DND-41 (cell line): ENCODE results near the gene TMEM178B.

Experiments used
- ATAC-seq: fragments of 200-7000 bp; cut with Tn5 transposase; 3 replicates; pipeline ENCODE4 v1.9.1; 2021; ENCODE audit warnings: low read depth; ENCODE audit not compliant: insufficient read depth
- DNase-seq: peaks from one replicate; pipeline ENCODE4 v3.0.0-alpha.2; 2020
- H2AFZ ChIP-seq: 2 replicates; pipeline ENCODE4 v1.6.0; 2012; ENCODE audit warnings: low read depth, low read length
- H3K27ac ChIP-seq: 2 replicates; pipeline ENCODE4 v1.5.1; 2012; ENCODE audit warnings: low read length, inconsistent platforms
- H3K27me3 ChIP-seq: fragments of 200-600 bp; sonication (generic); 2 replicates; pipeline ENCODE4 v1.6.0; 2012; ENCODE audit warnings: low read length, mild to moderate bottlenecking, inconsistent platforms; ENCODE audit not compliant: insufficient read depth, poor library complexity
- H3K36me3 ChIP-seq: 2 replicates; pipeline ENCODE4 v1.5.1; 2012; ENCODE audit warnings: low read length, inconsistent platforms; ENCODE audit not compliant: insufficient read depth
- H3K4me1 ChIP-seq: 2 replicates; pipeline ENCODE4 v1.5.1; 2012; ENCODE audit warnings: mild to moderate bottlenecking, low read length; ENCODE audit not compliant: insufficient read depth
- H3K4me2 ChIP-seq: 2 replicates; pipeline ENCODE4 v1.6.0; 2012; ENCODE audit warnings: mild to moderate bottlenecking, moderate library complexity, low read length, inconsistent platforms; ENCODE audit not compliant: insufficient read depth
- H3K4me3 ChIP-seq, 2 experiments: fragments of 200-600 bp in 1 of 2; shearing (Covaris generic) in 1 of 2; 2 replicates each; pipeline ENCODE4 v1.5.1; 2012 to 2016; ENCODE audit warnings: inconsistent platforms in 2 of 2, low read length in 2 of 2, mild to moderate bottlenecking in 2 of 2, low read depth in 1 of 2, moderate library complexity in 1 of 2
- H3K79me2 ChIP-seq: 2 replicates; pipeline ENCODE4 v1.6.0; 2012; ENCODE audit warnings: low read length, inconsistent platforms; ENCODE audit not compliant: insufficient read depth
- H3K9ac ChIP-seq: 2 replicates; pipeline ENCODE4 v1.6.0; 2012; ENCODE audit warnings: low read depth, mild to moderate bottlenecking, inconsistent platforms, low read length, moderate library complexity
- H3K9me3 ChIP-seq: 2 replicates; pipeline ENCODE4 v1.5.1; 2012; ENCODE audit warnings: low read length, moderate library complexity, mild to moderate bottlenecking, inconsistent platforms; ENCODE audit not compliant: insufficient read depth, severe bottlenecking
- H4K20me1 ChIP-seq: 2 replicates; pipeline ENCODE4 v1.6.0; 2012; ENCODE audit warnings: low read length; ENCODE audit not compliant: insufficient read depth
- EZH2 ChIP-seq: IDR thresholded peaks from 3 replicates; pipeline ENCODE4 v1.6.1; 2012; ENCODE audit warnings: borderline replicate concordance, low read depth, mild to moderate bottlenecking, moderate library complexity, low read length, inconsistent platforms; ENCODE audit not compliant: severe bottlenecking
- TF ChIP-seq, protein P1 (sequence below): IDR thresholded peaks from 2 replicates; pipeline ENCODE4 v1.5.1; 2012; ENCODE audit warnings: borderline replicate concordance, low read length, moderate library complexity, mild to moderate bottlenecking; ENCODE audit not compliant: poor library complexity, severe bottlenecking; ENCODE audit errors: extremely low read depth

TMEM178B gene

GRCh38 chr7:141463986-141464385 is 390.1 kb downstream of the TMEM178B start:
- Histone ChIP-seq H3K9ac (no peak overlapping the region), H3K9me3 (no peaks in the 10 kb centered on the region), H3K4me1 (no peaks in the 10 kb centered on the region), H2AFZ (no peak overlapping the region), H3K4me2 (no peak overlapping the region), H3K27ac (no peak overlapping the region), H3K4me3 (no peak overlapping the region), H4K20me1 (no peaks in the 10 kb centered on the region), H3K79me2 (no peaks in the 10 kb centered on the region), H3K36me3 (no peaks in the 10 kb centered on the region), H3K27me3 (peaks cover 25% of the 10 kb centered on the region)
- TF ChIP-seq, protein P1, sequence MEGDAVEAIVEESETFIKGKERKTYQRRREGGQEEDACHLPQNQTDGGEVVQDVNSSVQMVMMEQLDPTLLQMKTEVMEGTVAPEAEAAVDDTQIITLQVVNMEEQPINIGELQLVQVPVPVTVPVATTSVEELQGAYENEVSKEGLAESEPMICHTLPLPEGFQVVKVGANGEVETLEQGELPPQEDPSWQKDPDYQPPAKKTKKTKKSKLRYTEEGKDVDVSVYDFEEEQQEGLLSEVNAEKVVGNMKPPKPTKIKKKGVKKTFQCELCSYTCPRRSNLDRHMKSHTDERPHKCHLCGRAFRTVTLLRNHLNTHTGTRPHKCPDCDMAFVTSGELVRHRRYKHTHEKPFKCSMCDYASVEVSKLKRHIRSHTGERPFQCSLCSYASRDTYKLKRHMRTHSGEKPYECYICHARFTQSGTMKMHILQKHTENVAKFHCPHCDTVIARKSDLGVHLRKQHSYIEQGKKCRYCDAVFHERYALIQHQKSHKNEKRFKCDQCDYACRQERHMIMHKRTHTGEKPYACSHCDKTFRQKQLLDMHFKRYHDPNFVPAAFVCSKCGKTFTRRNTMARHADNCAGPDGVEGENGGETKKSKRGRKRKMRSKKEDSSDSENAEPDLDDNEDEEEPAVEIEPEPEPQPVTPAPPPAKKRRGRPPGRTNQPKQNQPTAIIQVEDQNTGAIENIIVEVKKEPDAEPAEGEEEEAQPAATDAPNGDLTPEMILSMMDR = no peak
- no peak for TF ChIP-seq EZH2
- ATAC-seq = no peak
- DNase-seq = no peak

GRCh38 chr7:141464551-141464950 is 390.7 kb downstream of the TMEM178B start:
- H3K79me2 ChIP-seq = no peaks in the 10 kb centered on the region
- no peaks in the 10 kb centered on the region for H3K36me3 ChIP-seq
- TF ChIP-seq EZH2 = no peak
- TF ChIP-seq, protein P1 = no peak
- H4K20me1 ChIP-seq = no peaks in the 10 kb centered on the region
- no peak overlapping the region for H3K4me2 ChIP-seq
- no peak overlapping the region for H3K27ac ChIP-seq
- H3K4me1 ChIP-seq = no peaks in the 10 kb centered on the region
- no peak for DNase-seq
- H2AFZ ChIP-seq = no peak overlapping the region
- H3K27me3 ChIP-seq = peaks cover 25% of the 10 kb centered on the region
- H3K4me3 ChIP-seq = no peak overlapping the region
- H3K9ac ChIP-seq = no peak overlapping the region
- ATAC-seq = no peak
- no peaks in the 10 kb centered on the region for H3K9me3 ChIP-seq

DNA sequence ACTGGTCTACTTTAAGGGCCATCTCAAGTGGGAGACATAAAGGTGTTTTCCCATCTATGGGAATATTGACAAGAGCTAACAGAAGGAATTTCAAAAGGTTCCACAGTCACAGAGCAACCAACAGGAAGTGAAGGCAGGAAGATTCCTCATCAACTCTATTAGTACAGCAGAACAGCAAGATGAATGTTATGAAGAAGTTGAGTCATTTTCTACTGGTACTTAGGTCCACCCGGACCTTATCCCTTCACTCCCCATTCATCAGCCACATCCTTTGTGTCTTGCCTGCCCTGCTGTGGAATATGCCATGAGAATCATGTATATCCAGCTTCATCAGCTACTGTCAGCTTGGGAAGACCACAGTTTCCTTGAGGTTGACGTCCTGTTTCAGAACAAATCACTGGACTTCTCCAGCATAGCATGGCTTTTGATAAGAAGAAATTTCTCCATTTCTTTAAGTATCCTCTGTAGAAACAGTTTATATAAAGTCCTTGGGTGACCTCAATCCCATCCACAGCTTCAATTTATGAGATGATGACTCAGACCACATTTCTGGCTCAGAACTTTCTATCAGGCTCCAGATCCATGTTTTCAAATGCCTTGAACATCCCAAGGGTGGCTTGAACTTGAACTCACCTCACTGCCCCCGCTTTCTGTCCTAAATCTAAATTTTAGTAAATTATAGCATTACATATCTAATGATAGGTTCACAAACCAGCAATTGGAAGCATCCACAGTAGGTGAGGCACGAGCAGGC is 392.5 kb downstream of the TMEM178B start:
- TF ChIP-seq EZH2 = no peak
- TF ChIP-seq, protein P1 = no peak
- peaks cover 27% of the 10 kb centered on the region for H3K27me3 ChIP-seq
- no peak for DNase-seq
- no peak for ATAC-seq
- no peaks in the 10 kb centered on the region for H3K9me3 ChIP-seq
- H3K79me2 ChIP-seq = no peaks in the 10 kb centered on the region
- no peak overlapping the region for H3K4me3 ChIP-seq
- no peak overlapping the region for H3K27ac ChIP-seq
- no peaks in the 10 kb centered on the region for H3K4me1 ChIP-seq
- H4K20me1 ChIP-seq = no peaks in the 10 kb centered on the region
- no peak overlapping the region for H3K9ac ChIP-seq
- H2AFZ ChIP-seq = no peak overlapping the region
- no peak overlapping the region for H3K4me2 ChIP-seq
- no peaks in the 10 kb centered on the region for H3K36me3 ChIP-seq
